Fibroblast of mammary gland (primary cell): ENCODE data around the gene COL23A1.

Experiments used
- DNase-seq: peaks from one replicate; pipeline ENCODE4 v3.0.0-alpha.2; 2010; ENCODE audit warnings: low read depth
- H3K4me3 ChIP-seq: 2 replicates; pipeline ENCODE4 v1.5.1; 2011; ENCODE audit warnings: low read depth, mild to moderate bottlenecking, low read length, moderate library complexity; ENCODE audit not compliant: control insufficient read depth
- CTCF ChIP-seq: conservative IDR thresholded peaks from 2 replicates; pipeline ENCODE4 v1.5.1; 2011; ENCODE audit warnings: low read depth, low read length, inconsistent platforms; ENCODE audit not compliant: control insufficient read depth, insufficient read depth

The COL23A1 gene

GRCh38 chr5:178475422-178475821 lies 114.8 kb downstream of the COL23A1 start:
- TF ChIP-seq CTCF, result no peak
- H3K4me3 ChIP-seq, result no peak overlapping the region
- DNase-seq, result no peak

- DNase-seq, result no peak
- no peak for TF ChIP-seq CTCF
- H3K4me3 ChIP-seq, result no peak overlapping the region
Measured at GRCh38 chr5:178474562-178475184, 115.5 kb downstream of the COL23A1 start.

GRCh38 chr5:178473854-178474253 lies 116.3 kb downstream of the COL23A1 start:
- no peak overlapping the region for H3K4me3 ChIP-seq

GRCh38 chr5:178472138-178472537 lies 118.1 kb downstream of the COL23A1 start:
- H3K4me3 ChIP-seq, result no peak overlapping the region
- TF ChIP-seq CTCF, result no peak
- no peak for DNase-seq

More at GRCh38 chr5:178473854-178474253, 116.3 kb downstream of the COL23A1 start:
- no peak for TF ChIP-seq CTCF
- DNase-seq, result no peak

GRCh38 chr5:178471711-178472110 lies 118.5 kb downstream of the COL23A1 start:
- H3K4me3 ChIP-seq, result no peak overlapping the region
- no peak for DNase-seq
- TF ChIP-seq CTCF, result no peak

- no peak overlapping the region for H3K4me3 ChIP-seq
- no peak for TF ChIP-seq CTCF
- no peak for DNase-seq
Measured at GRCh38 chr5:178470760-178471025, 119.5 kb downstream of the COL23A1 start.
